Type B pancreatic cell (in vitro differentiated cells): ENCODE results near the gene EIF4G3. TPM values are rescaled to one million over a fixed set of nuclear protein-coding genes. Genes with fewer than 3 reads are reported as not detected.

Source experiments
- DNase-seq: peaks from one replicate; pipeline ENCODE4 v3.0.0; 2021; ENCODE audit warnings: mixed read lengths; ENCODE audit not compliant: unreplicated experiment; ENCODE audit errors: extremely low spot score
- H3K27ac Mint-ChIP-seq: 2 replicates; pipeline ENCODE4 v1.8.0; 2021; ENCODE audit warnings: mild to moderate bottlenecking, mixed read lengths
- H3K27me3 Mint-ChIP-seq: 2 replicates; pipeline ENCODE4 v1.8.0; 2021; ENCODE audit warnings: mixed read lengths
- H3K36me3 Mint-ChIP-seq: 2 replicates; pipeline ENCODE4 v1.8.0; 2021; ENCODE audit warnings: mixed read lengths
- H3K4me1 Mint-ChIP-seq: one replicate; pipeline ENCODE4 v1.8.0; 2021; ENCODE audit warnings: mixed read lengths; ENCODE audit not compliant: unreplicated experiment
- H3K4me3 Mint-ChIP-seq: 2 replicates; pipeline ENCODE4 v1.8.0; 2021; ENCODE audit warnings: mild to moderate bottlenecking, mixed read lengths
- H3K9me3 Mint-ChIP-seq: 2 replicates; pipeline ENCODE4 v1.8.0; 2021; ENCODE audit warnings: mixed read lengths
- total RNA-seq: library from RNA; stranded (reverse); gene quantifications from 2 replicates; pipeline ENCODE4 v1.2.1, GENCODE V29; 2021; ENCODE audit warnings: low replicate concordance
- TF ChIP-seq, protein P1 (sequence below): fragments of 200-600 bp; sonication (generic); conservative IDR thresholded peaks from 2 replicates; pipeline ENCODE4 v1.5.0; 2021; ENCODE audit warnings: antibody characterized with exemption, mild to moderate bottlenecking

Gene EIF4G3
- total RNA-seq, 1 donor from 2014 or later: 71.5 TPM

DNA sequence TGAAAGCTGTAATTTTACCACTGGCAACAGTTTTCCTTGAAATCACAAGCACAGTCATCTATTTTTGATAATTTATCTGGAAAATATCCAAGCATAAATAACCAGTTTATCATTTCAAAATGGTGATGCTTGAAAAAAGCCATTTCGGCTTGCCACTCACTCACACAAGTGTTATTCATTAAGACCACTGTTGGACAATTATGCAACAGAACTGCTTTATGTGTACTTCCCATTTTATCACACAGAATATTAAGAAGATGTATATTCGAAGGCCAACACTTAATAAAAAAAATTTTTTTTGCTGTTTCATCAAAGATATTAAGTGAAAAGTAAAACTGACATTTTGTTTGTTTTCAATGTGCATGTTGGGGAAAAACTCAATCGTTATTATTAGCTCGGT, 62.3 kb downstream of the EIF4G3 start:
- no peaks in the 10 kb centered on the region for H3K9me3 Mint-ChIP-seq

DNA sequence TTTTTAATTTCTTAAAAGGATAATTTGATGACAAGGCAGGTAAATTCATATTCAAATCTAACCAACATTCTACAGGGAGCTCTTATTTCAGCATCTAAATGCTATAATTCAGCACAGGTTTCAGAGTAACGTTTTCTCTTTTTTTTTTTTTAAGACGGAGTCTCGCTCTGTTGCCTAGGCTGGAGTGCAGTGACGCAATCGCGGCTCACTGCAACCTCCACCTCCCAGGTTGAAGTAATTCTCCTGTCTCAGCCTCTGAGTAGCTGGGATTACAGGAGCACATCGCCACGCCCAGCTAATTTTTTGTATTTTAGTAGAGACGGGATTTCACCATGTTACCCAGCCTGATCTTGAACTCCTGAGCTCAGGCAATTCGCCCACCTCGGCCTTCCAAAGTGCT, 66.5 kb downstream of the EIF4G3 start:
- Mint-ChIP-seq H3K27ac (no peak overlapping the region), H3K36me3 (peaks cover 5% of the 10 kb centered on the region), H3K9me3 (no peaks in the 10 kb centered on the region), H3K4me1 (peaks cover 3% of the 10 kb centered on the region), H3K4me3 (no peak overlapping the region), H3K27me3 (no peaks in the 10 kb centered on the region)
- TF ChIP-seq, protein P1, sequence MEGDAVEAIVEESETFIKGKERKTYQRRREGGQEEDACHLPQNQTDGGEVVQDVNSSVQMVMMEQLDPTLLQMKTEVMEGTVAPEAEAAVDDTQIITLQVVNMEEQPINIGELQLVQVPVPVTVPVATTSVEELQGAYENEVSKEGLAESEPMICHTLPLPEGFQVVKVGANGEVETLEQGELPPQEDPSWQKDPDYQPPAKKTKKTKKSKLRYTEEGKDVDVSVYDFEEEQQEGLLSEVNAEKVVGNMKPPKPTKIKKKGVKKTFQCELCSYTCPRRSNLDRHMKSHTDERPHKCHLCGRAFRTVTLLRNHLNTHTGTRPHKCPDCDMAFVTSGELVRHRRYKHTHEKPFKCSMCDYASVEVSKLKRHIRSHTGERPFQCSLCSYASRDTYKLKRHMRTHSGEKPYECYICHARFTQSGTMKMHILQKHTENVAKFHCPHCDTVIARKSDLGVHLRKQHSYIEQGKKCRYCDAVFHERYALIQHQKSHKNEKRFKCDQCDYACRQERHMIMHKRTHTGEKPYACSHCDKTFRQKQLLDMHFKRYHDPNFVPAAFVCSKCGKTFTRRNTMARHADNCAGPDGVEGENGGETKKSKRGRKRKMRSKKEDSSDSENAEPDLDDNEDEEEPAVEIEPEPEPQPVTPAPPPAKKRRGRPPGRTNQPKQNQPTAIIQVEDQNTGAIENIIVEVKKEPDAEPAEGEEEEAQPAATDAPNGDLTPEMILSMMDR: no peak
- no peak for DNase-seq

More for the DNA sequence above, 62.3 kb downstream of the EIF4G3 start:
- TF ChIP-seq, protein P1: no peak
- Mint-ChIP-seq H3K4me1 (peaks cover 16% of the 10 kb centered on the region), H3K4me3 (no peak overlapping the region), H3K27ac (no peak overlapping the region), H3K27me3 (no peaks in the 10 kb centered on the region), H3K36me3 (peaks cover 5% of the 10 kb centered on the region)
- no peak for DNase-seq

DNA sequence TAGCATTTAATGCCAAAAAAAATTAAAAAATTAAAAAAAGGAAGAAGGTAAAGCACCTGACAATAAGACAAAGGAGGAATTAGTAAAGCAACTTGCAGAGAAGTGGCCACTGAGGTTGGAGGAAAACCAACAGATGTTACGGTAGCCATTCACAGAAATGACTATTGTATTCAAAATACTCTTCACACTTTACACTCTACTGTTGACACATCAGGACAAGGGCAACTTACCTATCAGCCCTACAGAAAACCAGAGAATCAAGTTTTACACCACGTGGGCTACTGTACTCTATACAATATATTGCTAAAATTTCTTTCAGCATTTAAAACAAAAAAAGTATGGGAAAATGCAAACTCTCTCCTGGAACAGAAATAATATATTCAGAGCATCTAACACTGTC, 70.0 kb downstream of the EIF4G3 start:
- no peaks in the 10 kb centered on the region for H3K4me1 Mint-ChIP-seq
- H3K4me3 Mint-ChIP-seq: no peak overlapping the region
- no peaks in the 10 kb centered on the region for H3K9me3 Mint-ChIP-seq
- no peak overlapping the region for H3K27ac Mint-ChIP-seq
- no peak for DNase-seq
- H3K27me3 Mint-ChIP-seq: no peaks in the 10 kb centered on the region
- H3K36me3 Mint-ChIP-seq: peaks cover 18% of the 10 kb centered on the region
- TF ChIP-seq, protein P1: no peak

- no peak for DNase-seq
- H3K4me3 Mint-ChIP-seq: no peak overlapping the region
- H3K36me3 Mint-ChIP-seq: peaks cover 18% of the 10 kb centered on the region
- TF ChIP-seq, protein P1: no peak
- H3K9me3 Mint-ChIP-seq: no peaks in the 10 kb centered on the region
- H3K27ac Mint-ChIP-seq: no peak overlapping the region
- no peaks in the 10 kb centered on the region for H3K27me3 Mint-ChIP-seq
- H3K4me1 Mint-ChIP-seq: no peaks in the 10 kb centered on the region
Observed at GRCh38 chr1:21106238-21106637, 70.5 kb downstream of the EIF4G3 start.

- H3K4me1 Mint-ChIP-seq: no peaks in the 10 kb centered on the region
- H3K4me3 Mint-ChIP-seq: no peak overlapping the region
- H3K36me3 Mint-ChIP-seq: peaks cover 19% of the 10 kb centered on the region
- no peaks in the 10 kb centered on the region for H3K27me3 Mint-ChIP-seq
- no peak overlapping the region for H3K27ac Mint-ChIP-seq
- TF ChIP-seq, protein P1: no peak
- no peak for DNase-seq
- no peaks in the 10 kb centered on the region for H3K9me3 Mint-ChIP-seq
Observed at GRCh38 chr1:21105807-21106206, 70.9 kb downstream of the EIF4G3 start.

DNA sequence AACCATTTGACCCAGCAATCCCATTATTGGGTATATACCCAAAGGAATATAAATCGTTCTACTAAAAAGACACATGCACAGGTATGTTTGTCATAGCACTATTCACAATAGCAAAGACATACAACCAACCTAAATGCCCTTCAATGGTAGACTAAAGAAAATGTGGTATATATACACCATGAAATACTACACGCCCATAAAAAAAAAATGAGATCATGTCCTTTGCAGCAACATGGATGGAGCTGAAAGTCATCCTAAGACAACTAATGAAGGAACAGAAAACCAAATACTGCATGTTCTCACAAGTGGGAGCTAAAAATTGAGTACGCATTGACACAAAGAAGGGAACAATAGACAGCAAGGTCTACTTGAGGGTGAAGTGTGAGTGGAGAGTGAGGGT, 72.0 kb downstream of the EIF4G3 start:
- Mint-ChIP-seq H3K27me3 (no peaks in the 10 kb centered on the region), H3K4me3 (no peak overlapping the region), H3K27ac (no peak overlapping the region), H3K9me3 (no peaks in the 10 kb centered on the region), H3K36me3 (peaks cover 24% of the 10 kb centered on the region), H3K4me1 (no peaks in the 10 kb centered on the region)
- DNase-seq: no peak
- TF ChIP-seq, protein P1: no peak
